GM18907 (cell line): ENCODE results near the gene SLC17A9.
"Not testable (repeated sequence)": the region's sequence is repeated elsewhere in the genome, so short reads cannot be mapped to it uniquely, and the experiment has no call there.

Source experiments
- ATAC-seq: cut with Tn5 transposase; IDR thresholded peaks from one replicate; pipeline ENCODE4 v1.9.1; 2021; ENCODE audit warnings: mild to moderate bottlenecking, moderate library complexity; ENCODE audit not compliant: unreplicated experiment

Gene SLC17A9

DNA sequence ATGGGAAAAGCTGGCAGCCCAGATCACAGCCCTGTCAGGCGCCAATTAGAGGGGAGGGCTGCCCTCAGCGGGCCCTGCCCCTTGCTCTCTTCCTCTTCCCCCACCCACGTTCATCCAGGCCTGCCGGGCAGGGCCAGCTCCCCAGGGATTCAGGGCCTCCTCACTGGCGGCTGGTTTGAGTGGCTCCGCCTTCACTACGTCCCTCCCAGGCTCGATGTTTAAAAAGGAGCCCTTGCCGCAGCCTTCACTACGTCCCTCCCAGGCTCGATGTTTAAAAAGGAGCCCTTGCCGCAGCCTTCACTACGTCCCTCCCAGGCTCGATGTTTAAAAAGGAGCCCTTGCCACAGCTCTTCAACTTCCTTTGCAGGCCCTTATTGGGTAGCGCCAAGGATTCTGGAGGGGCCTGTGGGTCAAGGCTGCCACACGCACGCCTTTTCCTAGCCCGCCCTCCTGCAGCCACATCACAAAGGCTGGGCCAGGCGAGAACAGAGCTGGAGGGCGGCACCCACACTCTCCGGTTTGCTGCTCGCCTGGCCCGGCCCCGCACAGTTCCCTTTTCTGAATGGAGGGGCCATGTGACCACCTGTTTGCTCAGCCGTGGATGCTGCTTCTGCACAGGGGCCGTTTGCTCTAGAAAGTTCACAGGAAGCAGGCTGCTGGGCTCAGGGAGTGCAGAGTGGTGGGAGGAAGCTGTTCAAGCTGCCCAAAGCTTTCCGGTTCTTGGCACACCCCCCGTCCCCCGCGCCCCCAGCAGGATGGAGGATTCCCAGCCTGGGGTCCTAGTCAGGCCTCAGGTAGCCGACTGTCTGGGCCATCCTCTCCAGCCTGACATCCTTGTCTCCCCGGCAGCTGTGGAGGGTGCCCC, 1.6 kb downstream of the SLC17A9 start:
- peak; percentile 75 for ATAC-seq

DNA sequence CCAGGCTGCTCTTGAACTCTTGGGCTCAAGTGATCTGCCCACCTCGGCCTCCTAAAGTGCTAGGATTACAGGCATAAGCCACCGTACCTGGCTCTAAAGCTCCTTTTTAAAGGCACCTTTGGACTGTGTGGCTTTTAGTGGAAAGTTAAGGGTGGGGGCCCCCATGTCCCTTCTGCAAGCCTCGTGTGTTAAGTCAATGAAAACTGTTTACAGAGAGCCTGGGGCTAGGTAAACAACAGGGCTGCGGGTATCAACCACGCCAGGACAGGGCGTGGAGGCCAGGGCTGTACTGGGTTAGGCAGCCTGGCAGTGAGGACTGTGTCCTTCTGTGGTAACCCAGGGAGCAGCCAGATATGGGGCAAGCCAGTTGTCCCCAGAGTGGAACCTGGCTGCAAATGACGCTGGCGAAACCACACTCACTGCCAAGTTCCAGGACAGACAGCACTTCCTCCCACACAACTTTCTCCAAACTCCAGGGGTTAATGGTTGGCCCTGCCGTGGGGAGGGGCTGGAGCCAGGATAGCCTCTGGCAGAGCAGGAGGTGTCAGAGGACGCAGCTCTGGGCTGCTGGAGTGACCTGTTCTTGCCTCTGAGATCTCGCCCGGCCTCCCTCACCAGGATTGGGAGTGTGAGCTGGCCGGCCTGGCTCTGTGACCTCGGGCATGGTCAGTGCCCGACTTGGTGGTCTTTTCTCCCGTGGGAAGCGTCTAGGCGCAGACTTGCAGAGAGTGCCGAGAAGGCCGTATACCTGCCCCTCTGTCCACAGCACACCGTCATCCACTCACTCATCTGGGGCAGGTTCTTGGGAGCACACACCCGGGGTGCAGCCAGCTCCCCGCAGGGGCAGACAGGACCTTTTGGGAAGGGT, 3.2 kb downstream of the SLC17A9 start:
- ATAC-seq: no peak

DNA sequence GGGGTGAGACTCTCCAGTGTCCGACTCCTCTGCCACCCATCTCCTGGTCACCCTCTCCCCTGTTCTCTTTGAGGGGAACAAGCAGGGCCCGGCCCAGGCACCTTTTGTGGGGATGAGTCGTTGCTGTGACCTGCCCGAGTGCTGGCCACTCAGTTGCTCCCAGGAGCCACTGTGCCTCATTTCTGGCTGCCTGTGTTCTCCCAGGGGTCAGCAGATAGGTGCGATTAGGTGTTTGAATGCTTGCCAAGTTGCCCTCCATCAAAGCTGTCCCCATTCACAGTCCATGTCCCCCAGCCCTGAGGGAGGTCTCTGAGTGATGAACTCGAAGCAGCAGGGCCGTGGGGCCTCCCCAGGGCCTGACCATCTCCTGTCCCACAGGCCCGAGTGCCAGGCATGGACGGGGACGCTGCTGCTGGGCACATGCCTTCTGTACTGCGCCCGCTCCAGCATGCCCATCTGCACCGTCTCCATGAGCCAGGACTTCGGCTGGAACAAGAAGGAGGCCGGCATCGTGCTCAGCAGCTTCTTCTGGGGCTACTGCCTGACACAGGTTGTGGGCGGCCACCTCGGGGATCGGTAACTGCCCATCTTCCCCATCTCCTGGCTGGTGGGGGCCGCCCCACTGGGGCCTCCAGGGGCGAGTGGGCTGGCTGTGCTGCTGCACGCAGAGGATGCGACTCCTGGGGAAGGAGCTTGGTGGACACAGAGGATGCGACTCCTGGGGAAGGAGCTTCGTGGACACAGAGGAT, 4.1 kb downstream of the SLC17A9 start:
- no peak for ATAC-seq

DNA sequence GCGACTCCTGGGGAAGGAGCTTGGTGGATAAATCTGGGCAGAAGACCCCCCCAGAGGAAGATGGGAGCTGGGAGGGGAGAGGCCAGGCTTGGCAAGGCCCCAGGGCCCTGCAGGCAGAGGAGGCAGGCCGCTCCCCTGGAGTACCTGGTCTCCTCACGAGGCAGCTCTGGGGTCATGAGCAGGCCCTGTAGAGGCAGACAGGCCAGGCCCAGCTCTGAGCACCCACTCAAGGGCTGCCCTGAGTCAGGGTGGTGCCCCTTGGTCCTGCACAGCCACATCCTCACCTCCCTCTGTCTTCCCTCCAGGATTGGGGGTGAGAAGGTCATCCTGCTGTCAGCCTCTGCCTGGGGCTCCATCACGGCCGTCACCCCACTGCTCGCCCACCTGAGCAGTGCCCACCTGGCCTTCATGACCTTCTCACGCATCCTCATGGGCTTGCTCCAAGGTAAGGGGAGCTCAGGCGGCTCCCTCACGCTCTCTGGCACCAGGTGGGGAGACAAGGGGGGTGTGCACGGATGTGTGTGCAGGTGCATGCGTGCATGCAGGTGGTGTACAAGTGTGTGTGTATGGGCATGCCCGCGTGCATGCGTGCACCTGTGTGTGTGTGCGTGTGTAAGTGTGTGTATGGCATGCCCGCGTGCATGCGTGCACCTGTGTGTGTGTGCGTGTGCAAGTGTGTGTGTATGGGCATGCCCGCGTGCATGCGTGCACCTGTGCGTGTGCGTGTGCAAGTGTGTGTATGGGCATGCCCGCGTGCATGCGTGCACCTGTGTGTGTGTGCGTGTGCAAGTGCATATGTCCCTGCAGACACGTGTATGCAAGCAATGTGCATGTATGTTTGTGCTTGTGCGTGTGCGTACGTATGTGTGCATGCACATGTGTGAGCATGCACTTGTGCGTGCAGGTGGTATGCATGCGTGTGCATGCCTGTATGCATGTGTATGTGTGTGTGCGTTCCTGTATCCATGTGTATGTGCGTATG, 4.9 kb downstream of the SLC17A9 start:
- no peak for ATAC-seq

DNA sequence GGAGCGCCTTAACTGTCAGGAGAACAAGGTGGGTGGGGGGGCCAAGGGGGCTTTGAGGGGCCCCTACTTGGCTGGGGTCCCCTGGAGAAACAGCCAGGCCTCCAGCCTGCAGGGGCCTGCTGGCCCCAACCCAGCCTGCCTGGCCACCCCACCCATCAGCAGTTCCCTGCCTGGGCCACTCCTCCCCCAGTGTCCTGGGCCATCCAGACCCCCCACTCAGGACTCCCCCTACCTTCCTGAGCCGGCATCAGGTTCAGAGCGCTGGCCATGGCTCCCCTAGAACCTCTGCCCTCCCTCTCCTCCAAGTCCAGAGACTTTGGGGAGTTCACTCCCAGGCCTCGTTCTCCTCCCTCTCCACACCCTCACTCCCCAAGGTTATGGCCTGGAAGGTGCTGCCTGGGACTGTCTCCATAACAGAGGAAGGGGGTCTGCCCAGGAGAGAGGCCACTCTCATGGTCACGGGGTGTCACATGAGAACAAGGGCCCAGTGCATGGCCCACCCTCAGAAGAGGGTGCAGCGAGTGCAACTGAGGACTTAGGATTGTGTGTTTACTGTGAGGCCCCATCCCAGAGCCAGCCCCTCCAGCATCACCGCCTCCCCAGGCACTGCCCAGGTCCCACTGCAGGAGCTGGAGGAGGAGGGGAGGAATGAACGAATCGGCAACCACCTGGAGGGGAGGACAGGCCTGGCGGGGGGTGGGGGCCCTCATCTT, 6.0 kb downstream of the SLC17A9 start:
- ATAC-seq: no peak

DNA sequence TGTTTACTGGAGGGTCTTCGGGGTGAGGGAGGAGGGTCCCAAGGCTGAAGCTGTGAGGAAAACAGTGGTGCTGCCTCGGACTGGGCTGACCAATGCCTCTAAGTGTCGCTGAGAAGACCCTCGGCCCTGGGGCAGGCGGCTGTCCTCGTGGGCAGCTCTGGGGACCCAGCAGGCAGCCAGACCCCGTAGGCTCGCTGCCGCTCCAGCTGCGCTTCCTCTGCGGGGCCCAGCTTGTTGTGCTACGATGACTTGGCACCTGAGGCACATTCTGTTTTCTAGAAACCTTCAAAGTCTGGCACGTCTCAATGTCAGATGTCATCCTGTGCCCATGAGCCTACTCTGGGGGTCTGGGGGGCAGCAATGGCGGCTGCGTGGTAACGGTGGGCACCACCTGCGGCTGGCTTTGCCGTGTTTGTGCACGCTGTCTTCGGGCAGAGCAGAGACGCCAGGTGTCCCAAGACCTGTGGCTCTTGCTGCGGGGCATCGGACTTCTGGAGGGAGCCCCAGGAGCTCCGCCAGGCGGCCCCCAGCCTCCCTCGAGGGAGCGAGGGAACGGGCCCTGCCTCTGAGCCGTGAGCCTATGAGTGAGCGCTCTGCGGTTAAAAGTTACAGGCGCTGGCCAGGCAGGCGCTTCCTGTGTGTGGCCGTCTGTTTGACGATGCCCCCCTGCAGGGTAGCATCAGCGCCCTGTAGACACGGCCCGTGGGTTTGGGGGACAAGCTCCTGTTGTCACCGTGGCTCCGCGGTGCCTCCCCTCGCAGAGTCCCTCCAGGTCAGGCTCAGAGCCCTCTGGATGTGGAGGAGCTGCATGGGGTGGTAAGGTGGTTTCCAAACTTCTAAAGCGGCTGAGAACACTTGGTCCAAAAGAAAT, 6.8 kb downstream of the SLC17A9 start:
- no peak for ATAC-seq

DNA sequence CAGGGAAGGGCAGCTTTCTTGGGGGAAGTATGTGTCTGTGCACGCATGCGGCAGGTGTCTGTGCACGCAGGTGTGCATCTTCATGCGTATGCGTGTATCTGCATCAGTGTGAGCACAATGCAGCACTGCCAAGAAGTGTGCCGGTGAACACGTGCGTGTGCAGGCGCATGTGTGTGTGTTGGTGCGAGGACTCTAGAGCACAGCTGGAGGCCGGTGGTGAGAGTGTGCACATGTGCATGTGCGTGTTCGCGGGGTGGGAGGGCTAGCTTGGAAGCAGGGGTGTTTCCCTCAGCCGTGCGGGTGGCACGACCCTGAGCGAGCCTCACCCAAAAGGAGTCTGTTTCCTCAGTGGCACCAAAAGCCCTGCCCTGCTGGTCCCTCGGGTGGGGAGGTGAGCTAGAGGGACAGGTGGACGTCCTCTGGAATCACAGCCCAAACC, 7.5 kb downstream of the SLC17A9 start:
- ATAC-seq: no peak

DNA sequence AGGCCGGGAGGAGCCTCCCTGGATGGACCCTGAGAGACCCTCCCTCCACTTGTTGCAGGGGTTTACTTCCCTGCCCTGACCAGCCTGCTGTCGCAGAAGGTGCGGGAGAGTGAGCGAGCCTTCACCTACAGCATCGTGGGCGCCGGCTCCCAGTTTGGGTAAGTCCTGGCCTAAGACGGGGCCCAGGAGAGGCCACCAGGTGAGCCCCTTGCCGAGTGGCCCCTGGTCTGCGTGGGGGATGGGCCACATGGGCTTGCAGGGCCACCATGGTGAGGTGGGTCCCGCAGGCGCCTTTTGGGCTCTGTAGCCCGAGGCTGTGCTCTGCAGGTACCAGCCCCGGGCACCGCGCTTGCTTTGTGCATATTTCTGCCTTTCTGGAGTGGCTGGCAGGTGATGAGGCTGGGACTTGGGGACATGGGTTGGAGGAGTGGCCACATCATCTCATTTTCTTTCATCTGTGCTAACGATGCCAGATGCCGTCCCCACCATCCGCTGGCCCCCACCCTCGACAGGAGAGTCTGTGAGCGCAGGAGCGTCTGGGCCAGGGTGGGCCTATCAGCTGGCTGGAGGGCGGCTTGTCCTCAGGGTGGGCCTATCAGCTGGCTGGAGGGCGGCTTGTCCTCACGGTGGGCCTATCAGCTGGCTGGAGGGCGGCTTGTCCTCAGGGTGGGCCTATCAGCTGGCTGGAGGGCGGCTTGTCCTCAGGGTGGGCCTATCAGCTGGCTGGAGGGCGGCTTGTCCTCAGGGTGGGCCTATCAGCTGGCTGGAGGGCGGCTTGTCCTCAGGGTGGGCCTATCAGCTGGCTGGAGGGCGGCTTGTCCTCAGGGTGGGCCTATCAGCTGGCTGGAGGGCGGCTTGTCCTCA, 8.2 kb downstream of the SLC17A9 start:
- ATAC-seq: not testable (repeated sequence)

DNA sequence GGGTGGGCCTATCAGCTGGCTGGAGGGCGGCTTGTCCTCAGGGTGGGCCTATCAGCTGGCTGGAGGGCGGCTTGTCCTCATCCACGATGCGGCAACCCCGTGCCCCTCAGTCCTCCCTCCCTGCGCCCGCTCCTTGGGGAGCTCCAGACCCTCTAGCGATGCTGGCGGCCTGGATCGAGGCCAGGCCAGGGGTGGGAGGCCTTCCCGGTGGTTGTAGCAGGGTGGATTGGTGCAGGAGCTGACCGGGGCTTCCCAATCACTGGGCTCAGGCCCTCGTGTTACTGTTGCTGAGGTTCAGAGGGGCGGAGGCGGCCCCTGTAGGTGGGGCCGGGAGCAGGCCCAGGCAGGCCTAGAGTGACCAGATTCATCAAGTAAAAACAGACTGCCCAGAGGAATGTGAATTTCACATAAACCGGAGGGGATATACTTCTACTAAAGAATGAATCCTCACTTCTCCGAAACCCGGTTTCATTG, 8.8 kb downstream of the SLC17A9 start:
- ATAC-seq: no peak

DNA sequence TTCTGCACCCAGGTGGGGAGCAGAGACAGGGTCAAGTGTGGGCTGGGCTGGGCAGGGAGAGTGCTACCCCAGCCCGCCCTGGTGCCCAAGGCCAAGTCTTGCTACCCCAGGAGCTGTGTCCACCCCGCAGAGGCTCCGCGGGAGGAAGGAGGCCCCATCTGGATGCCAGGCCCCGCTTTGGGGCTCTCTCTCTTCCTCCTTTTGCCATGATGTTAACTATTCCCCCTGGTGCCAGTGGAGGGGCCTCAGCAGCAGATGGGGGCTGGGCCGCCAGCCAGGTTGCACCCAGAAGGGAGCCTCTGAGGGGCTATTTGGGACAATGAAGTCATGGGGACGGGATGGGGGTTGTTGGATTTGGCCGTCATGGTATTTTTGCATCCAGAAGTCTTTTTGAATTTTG, 9.3 kb downstream of the SLC17A9 start:
- no peak for ATAC-seq

DNA sequence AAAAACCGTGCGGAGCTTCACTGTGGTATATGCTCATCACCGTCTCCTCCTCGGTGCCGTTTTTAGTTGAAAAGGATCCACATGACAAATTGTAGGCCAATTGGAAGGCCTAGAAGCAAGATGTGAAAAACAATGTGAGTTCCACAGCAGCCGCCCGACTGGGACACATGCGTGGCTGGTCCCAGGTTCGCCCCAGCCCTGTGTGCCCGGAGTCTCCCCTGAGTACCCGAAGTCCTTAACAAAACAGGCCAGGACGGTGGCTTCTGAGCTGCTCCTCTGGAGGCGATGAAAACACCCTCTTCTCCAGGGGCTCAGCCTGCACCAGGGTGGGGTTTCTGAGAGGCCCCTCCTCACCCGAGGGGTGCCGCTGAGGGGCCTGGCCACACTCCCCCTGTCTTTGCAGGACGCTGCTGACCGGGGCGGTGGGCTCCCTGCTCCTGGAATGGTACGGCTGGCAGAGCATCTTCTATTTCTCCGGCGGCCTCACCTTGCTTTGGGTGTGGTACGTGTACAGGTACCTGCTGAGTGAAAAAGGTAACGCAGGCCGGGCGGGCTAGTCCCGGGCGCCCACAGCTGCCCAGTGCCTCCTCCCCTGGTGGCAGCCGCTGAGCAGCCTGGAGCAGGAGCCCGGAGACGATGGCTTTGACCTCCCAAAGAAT, 9.8 kb downstream of the SLC17A9 start:
- no peak for ATAC-seq

DNA sequence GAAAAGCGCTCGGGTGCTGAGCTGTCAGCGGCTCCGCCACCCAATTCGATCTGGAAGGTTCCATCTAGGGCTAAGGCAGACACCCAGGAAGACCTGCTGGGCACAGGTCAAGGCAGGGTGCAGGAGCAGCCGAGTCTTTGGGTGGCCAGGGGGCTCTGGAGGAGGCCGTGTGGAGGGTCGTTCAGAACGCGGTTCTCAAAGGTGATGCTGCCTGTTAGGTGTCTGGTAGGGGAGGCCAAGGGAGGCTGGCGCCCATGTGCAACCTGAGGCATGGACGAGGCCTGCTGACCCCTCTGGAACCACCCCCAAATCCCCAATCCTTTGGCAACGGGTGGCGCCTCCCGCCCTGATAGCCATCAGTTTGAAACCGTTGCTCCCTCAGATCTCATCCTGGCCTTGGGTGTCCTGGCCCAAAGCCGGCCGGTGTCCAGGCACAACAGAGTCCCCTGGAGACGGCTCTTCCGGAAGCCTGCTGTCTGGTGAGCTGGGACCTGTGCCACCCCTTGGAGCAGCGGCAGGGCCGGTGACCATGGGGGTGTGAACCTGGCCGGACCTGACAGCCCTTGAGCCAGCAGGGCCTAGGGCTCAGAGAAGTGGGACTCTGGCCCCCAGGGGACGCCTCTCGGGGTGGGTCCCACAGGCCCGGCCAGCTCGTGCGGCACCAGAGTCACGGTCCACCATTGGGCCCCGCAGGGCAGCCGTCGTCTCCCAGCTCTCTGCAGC, 10.5 kb downstream of the SLC17A9 start:
- no peak for ATAC-seq

DNA sequence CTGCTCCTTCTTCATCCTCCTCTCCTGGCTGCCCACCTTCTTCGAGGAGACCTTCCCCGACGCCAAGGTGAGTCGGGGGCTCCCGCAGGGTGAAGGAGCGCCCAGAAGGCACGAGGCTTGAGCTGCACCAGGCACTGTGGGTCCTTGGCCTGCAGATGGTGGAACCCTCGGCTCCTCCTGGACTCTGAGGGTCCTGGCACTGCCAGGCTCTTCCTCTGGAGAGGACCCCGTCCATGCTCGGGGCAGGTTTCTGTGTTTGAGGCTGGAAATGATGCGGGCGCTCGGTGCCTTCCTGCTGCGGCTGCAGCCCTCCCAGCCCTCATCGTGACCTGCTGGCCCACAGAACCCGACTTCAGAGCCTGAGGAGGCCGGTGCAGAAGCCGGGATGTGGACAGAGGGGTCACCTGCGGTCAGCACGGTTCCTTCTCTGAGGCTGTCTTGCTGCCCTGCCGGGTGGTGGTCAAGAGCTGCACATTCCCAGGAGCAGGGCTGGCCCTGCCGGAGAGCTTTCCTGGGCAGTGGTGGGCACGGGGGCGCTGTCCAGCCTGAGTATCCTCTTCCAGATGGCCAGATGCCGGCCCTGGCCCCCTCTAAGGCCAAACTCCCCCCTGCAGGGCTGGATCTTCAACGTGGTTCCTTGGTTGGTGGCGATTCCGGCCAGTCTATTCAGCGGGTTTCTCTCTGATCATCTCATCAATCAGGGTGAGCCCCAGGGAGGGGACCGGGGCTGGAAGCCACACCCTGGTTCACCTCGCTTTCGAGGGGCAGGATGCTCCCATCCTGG, 11.3 kb downstream of the SLC17A9 start:
- ATAC-seq: no peak

DNA sequence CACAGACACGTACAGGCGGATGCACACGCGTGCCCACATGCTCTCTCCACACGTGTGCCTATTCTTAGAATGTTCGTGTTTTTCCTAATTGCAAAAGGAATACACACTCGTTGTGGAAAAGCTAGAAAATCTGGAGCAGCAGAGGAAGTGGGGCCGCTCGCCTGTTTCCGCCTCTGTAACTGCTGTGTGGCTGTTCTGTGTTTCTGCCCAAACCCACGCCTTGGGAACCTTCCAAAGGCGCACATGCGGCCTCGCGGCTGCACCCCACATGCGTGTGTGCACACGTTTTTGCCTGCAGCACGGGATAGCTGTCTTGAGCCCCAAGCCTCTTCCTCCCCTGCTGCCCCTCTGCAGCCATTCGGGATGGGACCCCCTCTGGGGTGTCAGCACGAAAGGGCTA, 12.2 kb downstream of the SLC17A9 start:
- ATAC-seq: no peak

DNA sequence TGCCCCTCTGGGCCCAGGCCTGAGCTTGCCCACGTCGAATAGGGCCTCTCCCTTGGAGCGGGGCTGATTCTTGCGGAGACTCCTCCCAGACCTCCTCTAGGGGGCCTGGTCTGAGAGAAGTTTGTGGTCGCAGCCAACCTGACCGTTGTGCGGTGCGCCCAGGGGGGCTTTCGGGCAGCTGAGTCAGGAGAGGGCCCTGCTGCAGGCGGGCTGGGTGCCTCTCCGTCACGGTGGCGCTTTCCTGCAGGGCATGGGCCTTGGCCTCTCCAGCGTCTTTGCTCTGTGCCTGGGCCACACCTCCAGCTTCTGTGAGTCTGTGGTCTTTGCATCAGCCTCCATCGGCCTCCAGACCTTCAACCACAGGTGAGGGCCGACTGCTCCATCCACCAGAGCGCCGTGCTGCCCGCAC, 12.9 kb downstream of the SLC17A9 start:
- no peak for ATAC-seq
